HepG2 (cell line): ENCODE results near the gene THRSP. TPM values are rescaled to one million over a fixed set of nuclear protein-coding genes. Genes with fewer than 3 reads are reported as not detected.
A peak's percentile ranks its signal among the peaks of the same experiment; 100 is the strongest.

Experiments
- ARNT ChIP-seq: fragments of 450-650 bp; IDR thresholded peaks from 2 replicates; pipeline ENCODE4 v1.6.1; 2017
- ATM ChIP-seq: fragments of 450-650 bp; IDR thresholded peaks from 2 replicates; pipeline ENCODE4 v1.7.1; 2017; ENCODE audit warnings: mild to moderate bottlenecking, borderline replicate concordance
- CHD2 ChIP-seq: IDR thresholded peaks from 2 replicates; pipeline ENCODE4 v1.6.1; 2011; ENCODE audit warnings: low read depth, low read length, improper control_type of control experiment
- HDAC1 ChIP-seq: sonication (generic); formaldehyde crosslinking; IDR thresholded peaks from 2 replicates; pipeline ENCODE4 v1.5.1; 2020; ENCODE audit warnings: mild to moderate bottlenecking, missing genetic modification reagents
- JDP2 ChIP-seq: sonication (generic); formaldehyde crosslinking; IDR thresholded peaks from 2 replicates; pipeline ENCODE4 v1.8.1; 2022; ENCODE audit warnings: missing genetic modification reagents, borderline replicate concordance
- NBN ChIP-seq: fragments of 450-650 bp; conservative IDR thresholded peaks from 2 replicates; pipeline ENCODE4 v1.6.1; 2017
- NFIC ChIP-seq: IDR thresholded peaks from 2 replicates; pipeline ENCODE4 v1.6.1; 2012; ENCODE audit warnings: mild to moderate bottlenecking, low read length, inconsistent platforms
- NR2F6 ChIP-seq, 2 experiments: IDR thresholded peaks; 2 replicates each; pipeline ENCODE4 v1.6.1; 2016; ENCODE audit warnings: antibody characterized with exemption in 1 of 2, mild to moderate bottlenecking in 1 of 2
- PPARG ChIP-seq: conservative IDR thresholded peaks from 2 replicates; pipeline ENCODE4 v1.6.1; 2016; ENCODE audit warnings: missing biosample characterization, missing genetic modification reagents
- SYNCRIP ChIP-seq: fragments of 200-400 bp; formaldehyde crosslinking; IDR thresholded peaks from 2 replicates; pipeline ENCODE4 v1.6.1; 2018; ENCODE audit warnings: mild to moderate bottlenecking, low read depth, low read length; ENCODE audit not compliant: insufficient read depth
- ZNF205 ChIP-seq: IDR thresholded peaks from 2 replicates; pipeline ENCODE4 v1.6.1; 2018; ENCODE audit warnings: missing biosample characterization, missing genetic modification reagents
- ZNF670 ChIP-seq: sonication (generic); formaldehyde crosslinking; IDR thresholded peaks from 2 replicates; pipeline ENCODE4 v1.8.0; 2022; ENCODE audit warnings: mild to moderate bottlenecking, missing genetic modification reagents, borderline replicate concordance
- ZNF687 ChIP-seq: sonication (generic); formaldehyde crosslinking; IDR thresholded peaks from 2 replicates; pipeline ENCODE4 v1.5.1; 2020; ENCODE audit warnings: mild to moderate bottlenecking, missing genetic modification reagents, moderate library complexity
- ZNF768 ChIP-seq: sonication (generic); formaldehyde crosslinking; IDR thresholded peaks from 2 replicates; pipeline ENCODE4 v1.4.0; 2020; ENCODE audit warnings: missing genetic modification reagents
- ZXDC ChIP-seq: sonication (generic); formaldehyde crosslinking; IDR thresholded peaks from 2 replicates; pipeline ENCODE4 v1.5.0; 2020; ENCODE audit warnings: mild to moderate bottlenecking, missing genetic modification reagents
- polyA plus RNA-seq, 8 experiments: library from polyadenylated mRNA; depleted of rRNA in 3 of 8; stranded (reverse) in 7 of 8; unstranded in 1 of 8; fragments of >200 nt; fragmentation: Illumina TruSeq in 4 of 8; extraction: Trizol in 4 of 8; gene quantifications; 2 replicates each; pipeline versions ENCODE4 v1.2.1 to v1.2.3, GENCODE V29; 2011 to 2016; ENCODE audit warnings: low read depth in 4 of 8, missing spikeins in 1 of 8, mixed read lengths in 1 of 8; ENCODE audit not compliant: insufficient read depth in 1 of 8
- total RNA-seq, 5 experiments: library from RNA; depleted of rRNA; stranded (reverse); fragments of >200 nt; fragmentation: Illumina TruSeq; extraction: Trizol; gene quantifications; 2 replicates each; pipeline ENCODE4 v1.2.3, GENCODE V29; 2016; ENCODE audit warnings: low read depth in 1 of 5
- TF ChIP-seq, protein P1 (sequence below): sonication (generic); formaldehyde crosslinking; IDR thresholded peaks from 2 replicates; pipeline ENCODE4 v1.9.0; 2022; ENCODE audit warnings: low read depth, missing genetic modification reagents
- TF ChIP-seq, protein P2 (sequence below): sonication (generic); formaldehyde crosslinking; IDR thresholded peaks from 2 replicates; pipeline ENCODE4 v1.4.0; 2020; ENCODE audit warnings: missing genetic modification reagents

THRSP gene
- total and polyA plus RNA-seq, 2 of the 13 experiments (the other 11 are each of a cell fraction or from before 2014, with no cell fraction given) = 0.13 to 0.58 TPM

DNA sequence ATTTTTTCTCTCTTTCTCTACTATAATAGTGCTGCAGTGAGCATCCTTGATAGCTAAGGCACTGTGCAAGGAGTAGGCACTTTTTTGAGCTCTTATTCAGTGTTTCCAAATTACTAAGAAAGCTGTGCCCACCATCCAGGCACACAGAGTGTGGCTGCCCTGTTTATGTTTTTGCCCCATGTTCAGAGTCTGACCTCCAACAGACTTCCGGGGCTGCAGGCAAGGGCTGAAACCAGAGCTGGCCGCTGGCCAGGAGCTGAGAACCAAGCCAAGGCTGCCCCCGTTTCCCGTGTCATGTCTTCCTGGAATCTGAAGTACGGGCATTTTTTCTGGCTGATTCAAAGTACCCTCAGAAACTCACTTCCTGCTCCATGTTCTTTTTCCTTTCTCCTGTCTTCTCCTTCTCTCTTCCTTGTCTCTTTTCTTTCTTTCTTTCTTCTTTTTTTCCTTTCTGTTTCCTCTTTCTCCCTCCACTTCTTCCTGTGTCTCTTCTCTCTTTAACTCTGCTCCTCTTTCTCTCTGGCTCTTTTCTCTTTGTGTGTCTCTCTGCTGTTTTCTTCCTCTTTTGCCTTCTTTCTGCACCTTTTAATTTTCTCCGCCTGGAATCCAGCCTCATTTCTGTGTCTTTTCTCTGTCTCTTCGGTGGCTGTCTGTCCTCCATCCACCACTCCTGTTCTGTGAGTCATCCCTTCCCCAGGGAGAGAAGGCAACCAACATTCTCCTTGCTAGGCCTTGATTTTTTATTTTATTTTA lies 23.6 kb upstream of the THRSP start (continued):
- TF ChIP-seq NBN = no peak
- no peak for TF ChIP-seq JDP2 (CRISPR knock-in tag)
- no peak for TF ChIP-seq ARNT
- peak; percentile 85 for TF ChIP-seq ZNF687 (CRISPR knock-in tag)
- 0 out of 2 replicates have a peak, but pooled peaks have one; percentile 36 for TF ChIP-seq ZNF768
- no peak for TF ChIP-seq CHD2
- TF ChIP-seq NFIC = peak; percentile 77; the same call in 1 of the 2 replicates
- TF ChIP-seq, protein P1, sequence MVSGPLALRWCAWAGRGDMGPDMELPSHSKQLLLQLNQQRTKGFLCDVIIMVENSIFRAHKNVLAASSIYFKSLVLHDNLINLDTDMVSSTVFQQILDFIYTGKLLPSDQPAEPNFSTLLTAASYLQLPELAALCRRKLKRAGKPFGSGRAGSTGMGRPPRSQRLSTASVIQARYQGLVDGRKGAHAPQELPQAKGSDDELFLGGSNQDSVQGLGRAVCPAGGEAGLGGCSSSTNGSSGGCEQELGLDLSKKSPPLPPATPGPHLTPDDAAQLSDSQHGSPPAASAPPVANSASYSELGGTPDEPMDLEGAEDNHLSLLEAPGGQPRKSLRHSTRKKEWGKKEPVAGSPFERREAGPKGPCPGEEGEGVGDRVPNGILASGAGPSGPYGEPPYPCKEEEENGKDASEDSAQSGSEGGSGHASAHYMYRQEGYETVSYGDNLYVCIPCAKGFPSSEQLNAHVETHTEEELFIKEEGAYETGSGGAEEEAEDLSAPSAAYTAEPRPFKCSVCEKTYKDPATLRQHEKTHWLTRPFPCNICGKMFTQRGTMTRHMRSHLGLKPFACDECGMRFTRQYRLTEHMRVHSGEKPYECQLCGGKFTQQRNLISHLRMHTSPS (CRISPR knock-in tag) = peak; percentile 70
- TF ChIP-seq SYNCRIP = no peak
- peak; percentile 16; the same call in 1 of the 2 replicates for TF ChIP-seq PPARG (CRISPR knock-in tag)
- TF ChIP-seq, protein P2, sequence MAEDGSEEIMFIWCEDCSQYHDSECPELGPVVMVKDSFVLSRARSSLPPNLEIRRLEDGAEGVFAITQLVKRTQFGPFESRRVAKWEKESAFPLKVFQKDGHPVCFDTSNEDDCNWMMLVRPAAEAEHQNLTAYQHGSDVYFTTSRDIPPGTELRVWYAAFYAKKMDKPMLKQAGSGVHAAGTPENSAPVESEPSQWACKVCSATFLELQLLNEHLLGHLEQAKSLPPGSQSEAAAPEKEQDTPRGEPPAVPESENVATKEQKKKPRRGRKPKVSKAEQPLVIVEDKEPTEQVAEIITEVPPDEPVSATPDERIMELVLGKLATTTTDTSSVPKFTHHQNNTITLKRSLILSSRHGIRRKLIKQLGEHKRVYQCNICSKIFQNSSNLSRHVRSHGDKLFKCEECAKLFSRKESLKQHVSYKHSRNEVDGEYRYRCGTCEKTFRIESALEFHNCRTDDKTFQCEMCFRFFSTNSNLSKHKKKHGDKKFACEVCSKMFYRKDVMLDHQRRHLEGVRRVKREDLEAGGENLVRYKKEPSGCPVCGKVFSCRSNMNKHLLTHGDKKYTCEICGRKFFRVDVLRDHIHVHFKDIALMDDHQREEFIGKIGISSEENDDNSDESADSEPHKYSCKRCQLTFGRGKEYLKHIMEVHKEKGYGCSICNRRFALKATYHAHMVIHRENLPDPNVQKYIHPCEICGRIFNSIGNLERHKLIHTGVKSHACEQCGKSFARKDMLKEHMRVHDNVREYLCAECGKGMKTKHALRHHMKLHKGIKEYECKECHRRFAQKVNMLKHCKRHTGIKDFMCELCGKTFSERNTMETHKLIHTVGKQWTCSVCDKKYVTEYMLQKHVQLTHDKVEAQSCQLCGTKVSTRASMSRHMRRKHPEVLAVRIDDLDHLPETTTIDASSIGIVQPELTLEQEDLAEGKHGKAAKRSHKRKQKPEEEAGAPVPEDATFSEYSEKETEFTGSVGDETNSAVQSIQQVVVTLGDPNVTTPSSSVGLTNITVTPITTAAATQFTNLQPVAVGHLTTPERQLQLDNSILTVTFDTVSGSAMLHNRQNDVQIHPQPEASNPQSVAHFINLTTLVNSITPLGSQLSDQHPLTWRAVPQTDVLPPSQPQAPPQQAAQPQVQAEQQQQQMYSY = 0 out of 2 replicates have a peak, but pooled peaks have one; percentile 43
- 0 out of 2 replicates have a peak, but pooled peaks have one; percentile 20 for TF ChIP-seq ZNF670 (CRISPR knock-in tag)
- TF ChIP-seq HDAC1 (CRISPR knock-in tag) = peak; percentile 67
- TF ChIP-seq ZXDC (CRISPR knock-in tag) = no peak
- peak; percentile 39; the same call in 1 of the 2 replicates for TF ChIP-seq ZNF205
- peak; percentile 27; the same call in 1 of the 2 replicates for TF ChIP-seq NR2F6 (IDR thresholded peaks at IDR 0.05)
- TF ChIP-seq NR2F6 (CRISPR knock-in tag; IDR thresholded peaks at IDR 0.05) = peak; percentile 46; the same call in 1 of the 2 replicates
- 0 out of 2 replicates have a peak, but pooled peaks have one; percentile 23 for TF ChIP-seq ATM
